ENCODE results near the gene CSTB.

The CSTB gene

DNA sequence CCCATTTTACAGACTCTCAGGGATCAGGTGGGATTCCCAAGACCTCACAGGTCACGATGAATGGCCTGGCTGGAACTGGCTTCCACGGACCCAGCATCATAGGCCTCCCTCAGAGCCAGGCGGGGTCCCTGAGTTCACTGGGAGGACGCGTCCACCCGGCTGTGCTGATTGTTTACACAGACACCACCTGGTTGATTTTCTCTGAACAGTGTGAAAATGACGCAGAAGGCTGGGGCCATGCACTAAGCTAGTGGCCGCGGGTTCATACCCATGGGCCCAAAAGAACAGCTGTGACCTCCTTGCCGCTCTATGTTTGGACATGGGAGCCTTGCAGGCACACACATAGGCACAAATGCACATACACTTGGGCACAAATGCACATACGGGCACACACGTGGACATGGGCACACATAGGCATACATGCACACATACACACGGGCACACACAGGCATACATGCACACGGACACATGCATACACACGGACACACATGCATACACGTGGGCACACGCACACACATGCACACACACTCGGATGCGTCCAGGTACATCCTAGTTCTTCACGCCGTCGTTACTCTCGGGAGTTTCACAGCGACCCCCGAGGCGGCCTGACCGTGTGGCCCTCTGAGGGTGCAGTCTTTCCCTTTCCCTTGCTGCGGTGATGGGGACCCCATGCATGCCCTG is 23.2 kb downstream of the CSTB start:
- Histone ChIP-seq H3F3A (ENCODE audit: insufficient read depth, low read length) (no peaks in the 10 kb centered on the region), H3K27me3 (replicated peaks; ENCODE audit: insufficient read depth, low read length) (no peaks in the 10 kb centered on the region), H2AFZ (ENCODE audit: low read length) (no peak overlapping the region), H3K9ac (ENCODE audit: low read length) (no peak overlapping the region), H3K27ac (ENCODE audit: low read length) (no peak overlapping the region), H3K36me3 (replicated peaks; ENCODE audit: insufficient read depth, low read length) (peaks cover 55% of the 10 kb centered on the region), H3K79me2 (ENCODE audit: low read length) (peaks cover 37% of the 10 kb centered on the region), H3K4me2 (ENCODE audit: low read depth, low read length) (no peak overlapping the region), H3K4me3 (ENCODE audit: low read length) (no peak overlapping the region), H3K4me1 (ENCODE audit: low read length) (no peaks in the 10 kb centered on the region), H4K20me1 (ENCODE audit: insufficient read depth, low read length) (no peaks in the 10 kb centered on the region), H3K9me2 (replicated peaks; ENCODE audit: insufficient read depth, low read length) (no peaks in the 10 kb centered on the region), H3K9me3 (replicated peaks; ENCODE audit: insufficient read depth, low read length) (no peaks in the 10 kb centered on the region)
- no peak for TF ChIP-seq EZH2 (optimal IDR thresholded peaks at IDR 0.05; ENCODE audit: low read depth, low read length)
- TF ChIP-seq, protein P1, sequence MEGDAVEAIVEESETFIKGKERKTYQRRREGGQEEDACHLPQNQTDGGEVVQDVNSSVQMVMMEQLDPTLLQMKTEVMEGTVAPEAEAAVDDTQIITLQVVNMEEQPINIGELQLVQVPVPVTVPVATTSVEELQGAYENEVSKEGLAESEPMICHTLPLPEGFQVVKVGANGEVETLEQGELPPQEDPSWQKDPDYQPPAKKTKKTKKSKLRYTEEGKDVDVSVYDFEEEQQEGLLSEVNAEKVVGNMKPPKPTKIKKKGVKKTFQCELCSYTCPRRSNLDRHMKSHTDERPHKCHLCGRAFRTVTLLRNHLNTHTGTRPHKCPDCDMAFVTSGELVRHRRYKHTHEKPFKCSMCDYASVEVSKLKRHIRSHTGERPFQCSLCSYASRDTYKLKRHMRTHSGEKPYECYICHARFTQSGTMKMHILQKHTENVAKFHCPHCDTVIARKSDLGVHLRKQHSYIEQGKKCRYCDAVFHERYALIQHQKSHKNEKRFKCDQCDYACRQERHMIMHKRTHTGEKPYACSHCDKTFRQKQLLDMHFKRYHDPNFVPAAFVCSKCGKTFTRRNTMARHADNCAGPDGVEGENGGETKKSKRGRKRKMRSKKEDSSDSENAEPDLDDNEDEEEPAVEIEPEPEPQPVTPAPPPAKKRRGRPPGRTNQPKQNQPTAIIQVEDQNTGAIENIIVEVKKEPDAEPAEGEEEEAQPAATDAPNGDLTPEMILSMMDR (IDR thresholded peaks at IDR 0.05; ENCODE audit: low read length) = no peak
- no peak for TF ChIP-seq EZH2phosphoT487 (IDR thresholded peaks at IDR 0.05; ENCODE audit: low read length)
- DNase-seq = no peak

DNA sequence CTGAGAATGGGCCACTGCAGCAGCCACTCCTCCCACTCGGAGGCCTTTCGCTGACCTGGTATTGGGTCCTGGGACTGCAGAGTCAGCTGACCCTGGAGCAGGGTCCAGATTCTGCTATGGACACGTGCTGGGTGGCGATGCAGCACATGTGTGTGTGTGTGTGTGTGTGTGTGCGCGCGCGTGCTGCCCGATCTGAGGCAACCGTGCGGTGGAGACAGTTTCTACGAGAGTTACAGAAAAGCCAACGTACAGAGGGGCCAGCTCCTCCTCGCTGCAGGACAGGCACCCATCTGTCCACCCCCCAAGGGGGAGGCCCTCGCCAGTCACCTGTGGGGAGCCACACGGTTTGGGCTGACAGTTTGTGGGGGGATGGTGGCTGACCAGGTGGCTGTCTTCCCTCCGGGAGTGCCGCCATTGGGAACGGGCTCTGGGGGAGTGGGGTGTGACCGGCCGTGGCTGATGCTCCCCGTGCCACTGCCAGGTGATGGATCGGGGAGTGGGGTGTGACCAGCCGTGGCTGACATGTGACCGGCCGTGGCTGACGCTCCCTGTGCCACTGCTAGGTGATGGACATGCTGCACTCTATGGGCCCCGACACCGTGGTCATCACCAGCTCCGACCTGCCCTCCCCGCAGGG is 24.0 kb downstream of the CSTB start:
- TF ChIP-seq EZH2 (optimal IDR thresholded peaks at IDR 0.05; ENCODE audit: low read depth, low read length) (no peak), EZH2phosphoT487 (IDR thresholded peaks at IDR 0.05; ENCODE audit: low read length) (no peak)
- TF ChIP-seq, protein P1 (IDR thresholded peaks at IDR 0.05; ENCODE audit: low read length) = no peak
- no peaks in the 10 kb centered on the region for H3K9me2 ChIP-seq (replicated peaks; ENCODE audit: insufficient read depth, low read length)
- no peaks in the 10 kb centered on the region for H3K9me3 ChIP-seq (replicated peaks; ENCODE audit: insufficient read depth, low read length)
- no peak overlapping the region for H3K9ac ChIP-seq (ENCODE audit: low read length)
- no peak overlapping the region for H2AFZ ChIP-seq (ENCODE audit: low read length)
- no peaks in the 10 kb centered on the region for H3F3A ChIP-seq (ENCODE audit: insufficient read depth, low read length)
- peaks cover 60% of the 10 kb centered on the region for H3K36me3 ChIP-seq (replicated peaks; ENCODE audit: insufficient read depth, low read length)
- no peak overlapping the region for H3K27ac ChIP-seq (ENCODE audit: low read length)
- DNase-seq = no peak
- H3K4me3 ChIP-seq (ENCODE audit: low read length) = no peak overlapping the region
- peaks cover 45% of the 10 kb centered on the region for H3K79me2 ChIP-seq (ENCODE audit: low read length)
- no peaks in the 10 kb centered on the region for H3K4me1 ChIP-seq (ENCODE audit: low read length)
- H3K4me2 ChIP-seq (ENCODE audit: low read depth, low read length) = no peak overlapping the region
- H3K27me3 ChIP-seq (replicated peaks; ENCODE audit: insufficient read depth, low read length) = no peaks in the 10 kb centered on the region
- no peaks in the 10 kb centered on the region for H4K20me1 ChIP-seq (ENCODE audit: insufficient read depth, low read length)

DNA sequence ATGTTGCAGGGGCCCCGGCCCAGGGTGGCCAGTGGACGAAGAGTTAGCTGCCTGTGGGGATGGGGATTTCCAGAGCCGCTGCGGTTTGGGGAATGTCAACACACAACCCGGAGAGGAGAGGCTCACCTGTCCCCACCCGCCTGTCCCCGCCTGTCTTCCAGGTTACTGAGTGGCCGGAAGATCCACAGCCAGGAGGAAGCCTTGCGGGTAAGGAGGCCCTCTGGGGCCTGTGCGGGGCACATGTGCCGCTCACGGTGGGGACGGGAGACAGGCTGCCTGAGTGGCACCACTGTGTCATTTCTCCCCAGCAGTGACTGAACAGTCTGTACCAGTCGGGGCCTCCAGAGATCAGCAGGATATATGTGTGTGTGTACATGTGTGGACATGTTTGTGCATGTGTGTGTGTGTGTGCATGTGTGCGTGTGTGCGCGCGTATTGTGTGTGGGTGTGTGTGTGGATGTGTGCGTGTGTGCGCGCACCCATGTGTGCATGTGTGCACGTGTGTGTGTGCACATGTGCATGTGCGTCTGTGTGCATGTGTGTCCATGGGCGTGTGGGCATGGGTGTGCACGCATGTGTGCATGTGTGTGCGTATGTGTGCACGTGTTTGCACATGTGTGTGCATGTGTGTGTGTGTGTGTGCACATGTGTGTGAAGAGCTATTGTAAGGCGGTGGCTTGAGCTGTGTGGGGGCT is 25.6 kb downstream of the CSTB start:
- Histone ChIP-seq H3K4me1 (ENCODE audit: low read length) (no peaks in the 10 kb centered on the region), H3K4me2 (ENCODE audit: low read depth, low read length) (no peak overlapping the region), H2AFZ (ENCODE audit: low read length) (no peak overlapping the region), H3K9me3 (replicated peaks; ENCODE audit: insufficient read depth, low read length) (no peaks in the 10 kb centered on the region), H3K79me2 (ENCODE audit: low read length) (peaks cover 43% of the 10 kb centered on the region), H3K27ac (ENCODE audit: low read length) (no peak overlapping the region), H3K9ac (ENCODE audit: low read length) (no peak overlapping the region), H4K20me1 (ENCODE audit: insufficient read depth, low read length) (no peaks in the 10 kb centered on the region), H3K27me3 (replicated peaks; ENCODE audit: insufficient read depth, low read length) (no peaks in the 10 kb centered on the region), H3F3A (ENCODE audit: insufficient read depth, low read length) (no peaks in the 10 kb centered on the region), H3K36me3 (replicated peaks; ENCODE audit: insufficient read depth, low read length) (peaks cover 56% of the 10 kb centered on the region), H3K4me3 (ENCODE audit: low read length) (no peak overlapping the region), H3K9me2 (replicated peaks; ENCODE audit: insufficient read depth, low read length) (no peaks in the 10 kb centered on the region)
- TF ChIP-seq, protein P1 (IDR thresholded peaks at IDR 0.05; ENCODE audit: low read length) = no peak
- TF ChIP-seq EZH2 (optimal IDR thresholded peaks at IDR 0.05; ENCODE audit: low read depth, low read length) (no peak), EZH2phosphoT487 (IDR thresholded peaks at IDR 0.05; ENCODE audit: low read length) (no peak)
- no peak for DNase-seq

Data from MM.1S (cell line).